Measurements from ENCODE around the gene OOSP3.
"Not testable (repeated sequence)": the region's sequence is repeated elsewhere in the genome, so short reads cannot be mapped to it uniquely, and the experiment has no call there.

- not testable (repeated sequence) for TF ChIP-seq CTCF (IDR thresholded peaks at IDR 0.05; ENCODE audit: borderline replicate concordance, extremely low read depth, low read length, poor library complexity, severe bottlenecking); EZH2 (IDR thresholded peaks at IDR 0.05; ENCODE audit: borderline replicate concordance, low read depth, low read length, severe bottlenecking)
These were observed 27.2 kb upstream of the OOSP3 start for GRCh38 chr11:59851416-59851815.

All from DND-41 (cell line).